Activated CD4-positive, alpha-beta T cell treated with anti-CD3 and anti-CD28 coated beads for 1 hour (primary cell): Measurements from ENCODE around the gene ATP1A1.

Experiments used
- DNase-seq: peaks from one replicate; pipeline ENCODE4 v3.0.0-alpha.2; 2020

The ATP1A1 gene

GRCh38 chr1:116345843-116346242 is 27.2 kb upstream of the ATP1A1 start:
- DNase-seq, result peak; percentile 26

- DNase-seq, result no peak
These were observed 25.9 kb upstream of the ATP1A1 start for GRCh38 chr1:116346943-116347673.

- DNase-seq, result no peak
These were observed 25.3 kb upstream of the ATP1A1 start for GRCh38 chr1:116347696-116348095.

- DNase-seq, result no peak
These were observed 22.9 kb upstream of the ATP1A1 start for GRCh38 chr1:116350097-116350645.

GRCh38 chr1:116351914-116352313 is 21.1 kb upstream of the ATP1A1 start:
- no peak for DNase-seq

GRCh38 chr1:116352349-116352813 is 20.7 kb upstream of the ATP1A1 start:
- no peak for DNase-seq

GRCh38 chr1:116353155-116353554 is 19.9 kb upstream of the ATP1A1 start:
- no peak for DNase-seq

- no peak for DNase-seq
These were observed 17.0 kb upstream of the ATP1A1 start for GRCh38 chr1:116356067-116356466.

- DNase-seq, result no peak
These were observed 16.4 kb upstream of the ATP1A1 start for GRCh38 chr1:116356673-116357072.

- no peak for DNase-seq
These were observed 15.6 kb upstream of the ATP1A1 start for GRCh38 chr1:116357487-116357886.

- DNase-seq, result no peak
These were observed 13.8 kb upstream of the ATP1A1 start for GRCh38 chr1:116359060-116359830.

GRCh38 chr1:116359871-116360270 is 13.2 kb upstream of the ATP1A1 start:
- no peak for DNase-seq

GRCh38 chr1:116360429-116361173 is 12.4 kb upstream of the ATP1A1 start:
- DNase-seq, result no peak

GRCh38 chr1:116361648-116362047 is 11.4 kb upstream of the ATP1A1 start:
- DNase-seq, result no peak

- DNase-seq, result no peak
These were observed 11.0 kb upstream of the ATP1A1 start for GRCh38 chr1:116362050-116362449.

- DNase-seq, result no peak
These were observed 7.7 kb upstream of the ATP1A1 start for GRCh38 chr1:116365353-116365780.

- no peak for DNase-seq
These were observed 7.2 kb upstream of the ATP1A1 start for GRCh38 chr1:116365857-116366256.

GRCh38 chr1:116367256-116367945 is 5.6 kb upstream of the ATP1A1 start:
- no peak for DNase-seq

GRCh38 chr1:116368241-116368640 is 4.8 kb upstream of the ATP1A1 start:
- DNase-seq, result no peak

GRCh38 chr1:116370181-116370580 is 2.9 kb upstream of the ATP1A1 start:
- no peak for DNase-seq

GRCh38 chr1:116371752-116372151 is 1.3 kb upstream of the ATP1A1 start:
- DNase-seq, result no peak

- DNase-seq, result no peak
These were observed 853 bp upstream of the ATP1A1 start for GRCh38 chr1:116372191-116372590.
